Activated naive CD8-positive, alpha-beta T cell treated with anti-CD3 and anti-CD28 coated beads, Interleukin-2, amount 10 ng/mL, durations not matched to agents 7 days and 5 days (primary cell): Measurements from ENCODE around the gene TMEM39A. TPM values are rescaled to one million over a fixed set of nuclear protein-coding genes. Genes with fewer than 3 reads are reported as not detected.

Source experiments
- ATAC-seq: fragments of 150-1000 bp; cut with Tn5 transposase; one replicate; pipeline ENCODE4 v1.10.0; 2021; ENCODE audit warnings: low read depth, moderate library complexity
- POLR2A ChIA-PET: fragments of 350-600 bp; sonication (Branson Sonifier 250); formaldehyde crosslinking; loops from one replicate; lab custom pipeline; 2021; ENCODE audit warnings: antibody characterized with exemption; lab: Charles Lee
- DNase-seq: peaks from one replicate; pipeline ENCODE4 v3.0.0; 2021
- H3K27ac Mint-ChIP-seq: one replicate; pipeline ENCODE4 v1.8.0; 2022; ENCODE audit warnings: mild to moderate bottlenecking, mixed read lengths
- H3K27me3 Mint-ChIP-seq: one replicate; pipeline ENCODE4 v1.8.0; 2022; ENCODE audit warnings: mild to moderate bottlenecking, moderate library complexity, mixed read lengths
- H3K36me3 Mint-ChIP-seq: one replicate; pipeline ENCODE4 v1.8.0; 2021; ENCODE audit warnings: mild to moderate bottlenecking, mixed read lengths
- H3K4me1 Mint-ChIP-seq: one replicate; pipeline ENCODE4 v1.8.0; 2021; ENCODE audit warnings: mixed read lengths
- H3K4me3 Mint-ChIP-seq: one replicate; pipeline ENCODE4 v1.8.0; 2022; ENCODE audit warnings: mild to moderate bottlenecking, moderate library complexity, mixed read lengths
- H3K9me3 Mint-ChIP-seq: one replicate; pipeline ENCODE4 v1.8.0; 2021; ENCODE audit warnings: mixed read lengths
- total RNA-seq, 2 experiments: library from RNA; stranded (reverse); gene quantifications; one replicate each; pipeline ENCODE4 v1.2.3, GENCODE V29; 2021

The TMEM39A gene
- total RNA-seq, 2 experiments from 2014 or later, result 29.8 to 35.0 TPM

GRCh38 chr3:119408243-119408950, 55.0 kb downstream of the TMEM39A start:
- H3K27ac Mint-ChIP-seq, result no peak overlapping the region
- no peak overlapping the region for H3K4me3 Mint-ChIP-seq
- ATAC-seq (no peak), DNase-seq (no peak)
- no peaks in the 10 kb centered on the region for H3K27me3 Mint-ChIP-seq
- POLR2A ChIA-PET, result no interaction called here
- no peaks in the 10 kb centered on the region for H3K9me3 Mint-ChIP-seq
- no peaks in the 10 kb centered on the region for H3K36me3 Mint-ChIP-seq
- H3K4me1 Mint-ChIP-seq, result no peaks in the 10 kb centered on the region

- Mint-ChIP-seq H3K27ac (no peak overlapping the region), H3K4me1 (no peaks in the 10 kb centered on the region), H3K27me3 (no peaks in the 10 kb centered on the region), H3K36me3 (no peaks in the 10 kb centered on the region), H3K9me3 (no peaks in the 10 kb centered on the region), H3K4me3 (no peak overlapping the region)
- ATAC-seq (no peak), DNase-seq (no peak)
- POLR2A ChIA-PET, result no interaction called here
Measured at GRCh38 chr3:119405315-119405714, 58.1 kb downstream of the TMEM39A start.

- Mint-ChIP-seq H3K4me3 (no peak overlapping the region), H3K27ac (no peak overlapping the region), H3K27me3 (no peaks in the 10 kb centered on the region), H3K36me3 (peaks cover 3% of the 10 kb centered on the region), H3K9me3 (no peaks in the 10 kb centered on the region), H3K4me1 (no peaks in the 10 kb centered on the region)
- POLR2A ChIA-PET, result no interaction called here
- ATAC-seq, result no peak
- no peak for DNase-seq
Measured at GRCh38 chr3:119403201-119403600, 60.2 kb downstream of the TMEM39A start.

GRCh38 chr3:119402791-119403190, 60.6 kb downstream of the TMEM39A start:
- no peaks in the 10 kb centered on the region for H3K9me3 Mint-ChIP-seq
- no peak for ATAC-seq
- no peak overlapping the region for H3K27ac Mint-ChIP-seq
- DNase-seq, result no peak
- POLR2A ChIA-PET, result no interaction called here
- H3K4me3 Mint-ChIP-seq, result no peak overlapping the region
- no peaks in the 10 kb centered on the region for H3K4me1 Mint-ChIP-seq
- peaks cover 3% of the 10 kb centered on the region for H3K36me3 Mint-ChIP-seq
- H3K27me3 Mint-ChIP-seq, result no peaks in the 10 kb centered on the region

GRCh38 chr3:119401503-119402440, 61.6 kb downstream of the TMEM39A start:
- DNase-seq (no peak), ATAC-seq (no peak)
- no peak overlapping the region for H3K27ac Mint-ChIP-seq
- POLR2A ChIA-PET, result no interaction called here
- H3K4me3 Mint-ChIP-seq, result no peak overlapping the region
- no peaks in the 10 kb centered on the region for H3K9me3 Mint-ChIP-seq
- peaks cover 3% of the 10 kb centered on the region for H3K36me3 Mint-ChIP-seq
- H3K27me3 Mint-ChIP-seq, result no peaks in the 10 kb centered on the region
- H3K4me1 Mint-ChIP-seq, result no peaks in the 10 kb centered on the region

- H3K9me3 Mint-ChIP-seq, result no peaks in the 10 kb centered on the region
- ATAC-seq, result no peak
- H3K27ac Mint-ChIP-seq, result no peak overlapping the region
- peaks cover 3% of the 10 kb centered on the region for H3K36me3 Mint-ChIP-seq
- no peaks in the 10 kb centered on the region for H3K27me3 Mint-ChIP-seq
- H3K4me1 Mint-ChIP-seq, result peaks cover 2% of the 10 kb centered on the region
- POLR2A ChIA-PET, result no interaction called here
- DNase-seq, result no peak
- no peak overlapping the region for H3K4me3 Mint-ChIP-seq
Measured at GRCh38 chr3:119401069-119401468, 62.3 kb downstream of the TMEM39A start.

- Mint-ChIP-seq H3K9me3 (no peaks in the 10 kb centered on the region), H3K4me3 (no peak overlapping the region), H3K4me1 (peaks cover 6% of the 10 kb centered on the region), H3K36me3 (peaks cover 3% of the 10 kb centered on the region), H3K27me3 (no peaks in the 10 kb centered on the region), H3K27ac (no peak overlapping the region)
- POLR2A ChIA-PET, result no interaction called here
- ATAC-seq, result no peak
- DNase-seq, result no peak
Measured at GRCh38 chr3:119400466-119400865, 62.9 kb downstream of the TMEM39A start.

GRCh38 chr3:119396870-119397269, 66.5 kb downstream of the TMEM39A start:
- Mint-ChIP-seq H3K36me3 (peaks cover 3% of the 10 kb centered on the region), H3K4me3 (no peak overlapping the region), H3K27ac (no peak overlapping the region), H3K4me1 (peaks cover 6% of the 10 kb centered on the region), H3K9me3 (no peaks in the 10 kb centered on the region), H3K27me3 (no peaks in the 10 kb centered on the region)
- no peak for DNase-seq
- ATAC-seq, result no peak
- POLR2A ChIA-PET, result no interaction called here

GRCh38 chr3:119395923-119396358, 67.5 kb downstream of the TMEM39A start:
- Mint-ChIP-seq H3K27me3 (no peaks in the 10 kb centered on the region), H3K4me1 (peaks cover 6% of the 10 kb centered on the region), H3K36me3 (peaks cover 3% of the 10 kb centered on the region), H3K27ac (no peak overlapping the region), H3K9me3 (no peaks in the 10 kb centered on the region), H3K4me3 (no peak overlapping the region)
- no peak for ATAC-seq
- POLR2A ChIA-PET, result interaction anchor here (0.6 kb wide), 1 partner anchor 139 kb away, joined by 3 read pairs; no protein-coding TSS in a partner anchor
- no peak for DNase-seq

- ATAC-seq (no peak), DNase-seq (no peak)
- no peak overlapping the region for H3K4me3 Mint-ChIP-seq
- H3K27ac Mint-ChIP-seq, result no peak overlapping the region
- H3K9me3 Mint-ChIP-seq, result no peaks in the 10 kb centered on the region
- no peaks in the 10 kb centered on the region for H3K27me3 Mint-ChIP-seq
- peaks cover 5% of the 10 kb centered on the region for H3K4me1 Mint-ChIP-seq
- POLR2A ChIA-PET, result no interaction called here
- no peaks in the 10 kb centered on the region for H3K36me3 Mint-ChIP-seq
Measured at GRCh38 chr3:119388577-119388976, 74.8 kb downstream of the TMEM39A start.

- Mint-ChIP-seq H3K27ac (no peak overlapping the region), H3K36me3 (no peaks in the 10 kb centered on the region), H3K4me1 (no peaks in the 10 kb centered on the region), H3K4me3 (no peak overlapping the region), H3K27me3 (no peaks in the 10 kb centered on the region), H3K9me3 (no peaks in the 10 kb centered on the region)
- ATAC-seq (no peak), DNase-seq (no peak)
- POLR2A ChIA-PET, result no interaction called here
Measured at GRCh38 chr3:119382134-119382533, 81.3 kb downstream of the TMEM39A start.

- POLR2A ChIA-PET, result no interaction called here
- Mint-ChIP-seq H3K36me3 (no peaks in the 10 kb centered on the region), H3K27ac (no peak overlapping the region), H3K9me3 (no peaks in the 10 kb centered on the region), H3K27me3 (no peaks in the 10 kb centered on the region), H3K4me3 (no peak overlapping the region), H3K4me1 (no peaks in the 10 kb centered on the region)
- ATAC-seq (no peak), DNase-seq (no peak)
Measured at GRCh38 chr3:119380697-119381096, 82.7 kb downstream of the TMEM39A start.
